A673 (cell line): ENCODE data around the gene AHDC1. TPM values are rescaled to one million over a fixed set of nuclear protein-coding genes. Genes with fewer than 3 reads are reported as not detected.

Experiments used
- BruUV-seq: library from RNA; stranded (reverse); fragments of 400-500 nt; replicated peaks from 2 replicates; lab custom pipeline; 2021; lab: Mats Ljungman, UMichigan
- CTCF ChIA-PET: fragments of 300-600 bp; sonication (Branson Sonifier 250); formaldehyde crosslinking; loops from one replicate; lab custom pipeline; 2022; ENCODE audit warnings: antibody characterized with exemption; lab: Charles Lee
- POLR2A ChIA-PET: fragments of 300-600 bp; sonication (Branson Sonifier 250); formaldehyde crosslinking; loops from one replicate; lab custom pipeline; 2022; ENCODE audit warnings: antibody characterized with exemption; ENCODE audit not compliant: low non-redundant PET; lab: Charles Lee
- DNase-seq: peaks from one replicate; pipeline ENCODE4 v3.0.0-alpha.2; 2015; ENCODE audit warnings: low spot score
- H3K27ac ChIP-seq: fragments of 200-600 bp; sonication (generic); 2 replicates; pipeline ENCODE4 v1.5.1; 2016; ENCODE audit warnings: mixed run types, low read depth, mild to moderate bottlenecking, mixed read lengths, antibody characterized with exemption, low read length; ENCODE audit not compliant: poor library complexity, severe bottlenecking
- H3K27me3 ChIP-seq: fragments of 200-600 bp; sonication (generic); replicated peaks from 2 replicates; pipeline ENCODE4 v1.6.1; 2017; ENCODE audit warnings: mixed run types, low read depth, mild to moderate bottlenecking, mixed read lengths, antibody characterized with exemption, low read length; ENCODE audit not compliant: insufficient read depth, poor library complexity
- H3K36me3 ChIP-seq: fragments of 200-600 bp; sonication (generic); 2 replicates; pipeline ENCODE4 v1.6.1; 2016; ENCODE audit warnings: mixed run types, mild to moderate bottlenecking, mixed read lengths, antibody characterized with exemption, low read length; ENCODE audit not compliant: insufficient read depth, poor library complexity, severe bottlenecking
- H3K4me1 ChIP-seq: fragments of 200-600 bp; sonication (generic); 2 replicates; pipeline ENCODE4 v1.6.1; 2017; ENCODE audit warnings: mixed run types, mild to moderate bottlenecking, mixed read lengths, antibody characterized with exemption, low read length; ENCODE audit not compliant: insufficient read depth, poor library complexity, severe bottlenecking
- H3K4me3 ChIP-seq: fragments of 200-600 bp; sonication (generic); 2 replicates; pipeline ENCODE4 v1.5.1; 2016; ENCODE audit warnings: low read depth, mixed run types, mild to moderate bottlenecking, mixed read lengths, low read length; ENCODE audit not compliant: poor library complexity, severe bottlenecking
- H3K9me3 ChIP-seq: fragments of 200-600 bp; sonication (generic); 2 replicates; pipeline ENCODE4 v1.6.1; 2016; ENCODE audit warnings: mixed run types, low read depth, mild to moderate bottlenecking, mixed read lengths, antibody characterized with exemption, low read length; ENCODE audit not compliant: poor library complexity, severe bottlenecking
- EZH2 ChIP-seq: fragments of 200-600 bp; sonication (generic); IDR thresholded peaks from 2 replicates; pipeline ENCODE4 v1.6.1; 2017; ENCODE audit warnings: borderline replicate concordance, low read depth, mild to moderate bottlenecking, mixed read lengths, antibody characterized with exemption, low read length; ENCODE audit not compliant: poor library complexity, severe bottlenecking
- intact Hi-C: fragments of 100-400 bp; cut with micrococcal nuclease; formaldehyde crosslinking; loops from one replicate; pipeline ENCODE4 v1.10.0; 2022; ENCODE audit not compliant: unreplicated experiment
- total RNA-seq: library from RNA; stranded (reverse); gene quantifications from 2 replicates; pipeline ENCODE4 v1.2.3, GENCODE V29; 2021
- TF ChIP-seq, protein P1 (sequence below): fragments of 300-800, 200-600 bp; sonication (generic); conservative IDR thresholded peaks from 2 replicates; pipeline ENCODE4 v1.5.1; 2017; ENCODE audit warnings: low read depth, mild to moderate bottlenecking, antibody characterized with exemption, low read length, moderate library complexity, mixed read lengths

AHDC1 gene
- total RNA-seq, 1 experiment from 2014 or later = 33.2 TPM

DNA sequence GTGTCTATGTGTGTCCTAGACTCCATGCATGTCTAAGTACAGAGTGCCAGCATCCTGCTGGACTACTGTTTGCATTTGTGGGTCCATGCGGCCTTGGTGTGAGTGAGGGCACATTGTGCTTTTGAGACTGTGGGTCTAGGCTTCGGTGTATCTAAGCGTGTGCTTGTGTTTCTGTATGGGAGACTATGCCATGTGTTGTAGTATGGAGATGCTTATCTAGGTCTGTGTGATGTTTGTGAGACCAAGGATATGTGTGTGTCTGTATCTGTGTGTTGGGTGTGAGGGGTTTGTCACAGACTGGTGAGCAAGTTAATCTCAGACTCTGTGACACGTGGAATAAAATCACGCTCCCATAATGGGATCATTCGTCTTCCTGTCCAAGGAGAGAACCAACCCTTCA, 14.5 kb downstream of the AHDC1 start:
- H3K4me1 ChIP-seq = peaks cover 57% of the 10 kb centered on the region
- ChIA-PET CTCF (no interaction called here), POLR2A (no interaction called here)
- no peaks in the 10 kb centered on the region for H3K27me3 ChIP-seq
- DNase-seq = no peak
- H3K27ac ChIP-seq = peak overlapping the region; percentile 59
- no peaks in the 10 kb centered on the region for H3K9me3 ChIP-seq
- TF ChIP-seq, protein P1, sequence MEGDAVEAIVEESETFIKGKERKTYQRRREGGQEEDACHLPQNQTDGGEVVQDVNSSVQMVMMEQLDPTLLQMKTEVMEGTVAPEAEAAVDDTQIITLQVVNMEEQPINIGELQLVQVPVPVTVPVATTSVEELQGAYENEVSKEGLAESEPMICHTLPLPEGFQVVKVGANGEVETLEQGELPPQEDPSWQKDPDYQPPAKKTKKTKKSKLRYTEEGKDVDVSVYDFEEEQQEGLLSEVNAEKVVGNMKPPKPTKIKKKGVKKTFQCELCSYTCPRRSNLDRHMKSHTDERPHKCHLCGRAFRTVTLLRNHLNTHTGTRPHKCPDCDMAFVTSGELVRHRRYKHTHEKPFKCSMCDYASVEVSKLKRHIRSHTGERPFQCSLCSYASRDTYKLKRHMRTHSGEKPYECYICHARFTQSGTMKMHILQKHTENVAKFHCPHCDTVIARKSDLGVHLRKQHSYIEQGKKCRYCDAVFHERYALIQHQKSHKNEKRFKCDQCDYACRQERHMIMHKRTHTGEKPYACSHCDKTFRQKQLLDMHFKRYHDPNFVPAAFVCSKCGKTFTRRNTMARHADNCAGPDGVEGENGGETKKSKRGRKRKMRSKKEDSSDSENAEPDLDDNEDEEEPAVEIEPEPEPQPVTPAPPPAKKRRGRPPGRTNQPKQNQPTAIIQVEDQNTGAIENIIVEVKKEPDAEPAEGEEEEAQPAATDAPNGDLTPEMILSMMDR = no peak
- no peak for TF ChIP-seq EZH2
- BruUV-seq = no TSS peak
- intact Hi-C loops = no loop called here
- no peak overlapping the region for H3K4me3 ChIP-seq
- no peaks in the 10 kb centered on the region for H3K36me3 ChIP-seq

DNA sequence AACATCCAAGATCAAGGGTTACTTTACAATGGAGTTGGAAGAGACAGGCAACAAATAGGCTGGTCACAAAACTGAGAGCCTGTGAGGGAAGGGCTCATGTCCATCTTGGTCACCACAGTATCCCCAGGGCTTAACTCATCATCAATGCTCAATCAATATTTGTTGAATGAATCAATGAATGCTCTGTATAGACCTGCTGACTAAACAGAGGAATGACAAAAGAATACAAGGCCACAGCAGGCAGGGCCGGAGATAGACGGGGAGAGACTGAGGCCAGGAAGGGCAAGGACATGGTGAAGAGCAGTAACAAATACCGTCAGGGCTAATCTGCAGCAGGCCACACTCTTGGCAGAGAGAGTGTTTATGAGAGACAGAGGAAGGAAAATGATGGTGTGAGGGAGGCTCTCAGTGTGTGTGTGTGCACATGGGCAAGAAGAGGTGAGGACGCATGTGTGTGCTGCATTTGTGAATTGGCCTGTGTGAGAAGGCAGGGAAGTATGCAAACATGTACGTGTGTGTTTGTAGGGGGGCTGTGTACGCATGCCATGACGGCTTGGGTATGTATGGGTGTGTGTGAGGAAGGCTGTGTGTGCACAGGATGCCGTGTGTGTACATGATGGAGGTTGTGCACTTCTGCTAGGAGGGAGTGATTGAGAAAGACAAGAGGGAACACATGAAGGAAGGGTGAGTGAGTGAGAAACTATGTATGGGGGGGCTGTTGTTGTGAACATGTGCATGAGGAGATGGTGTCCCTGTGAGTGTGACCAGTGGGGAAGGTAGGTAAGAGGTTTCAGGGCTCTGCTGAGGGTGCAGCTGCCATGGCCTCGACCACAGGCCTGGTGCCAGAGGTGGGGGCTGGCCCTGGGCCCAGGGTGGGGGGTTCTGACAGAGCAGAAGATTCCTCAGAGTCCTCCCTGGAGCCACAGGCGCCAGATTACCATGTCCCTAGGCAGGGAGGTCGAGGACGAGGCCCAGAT, 15.4 kb downstream of the AHDC1 start:
- H3K4me3 ChIP-seq = no peak overlapping the region
- no TSS peak for BruUV-seq
- H3K27ac ChIP-seq = peak overlapping the region; percentile 59
- intact Hi-C loops = no loop called here
- DNase-seq = no peak
- H3K4me1 ChIP-seq = peaks cover 51% of the 10 kb centered on the region
- no peaks in the 10 kb centered on the region for H3K27me3 ChIP-seq
- no peaks in the 10 kb centered on the region for H3K9me3 ChIP-seq
- no peak for TF ChIP-seq EZH2
- TF ChIP-seq, protein P1 = no peak
- no peaks in the 10 kb centered on the region for H3K36me3 ChIP-seq
- CTCF ChIA-PET = no interaction called here
- POLR2A ChIA-PET = no interaction called here

DNA sequence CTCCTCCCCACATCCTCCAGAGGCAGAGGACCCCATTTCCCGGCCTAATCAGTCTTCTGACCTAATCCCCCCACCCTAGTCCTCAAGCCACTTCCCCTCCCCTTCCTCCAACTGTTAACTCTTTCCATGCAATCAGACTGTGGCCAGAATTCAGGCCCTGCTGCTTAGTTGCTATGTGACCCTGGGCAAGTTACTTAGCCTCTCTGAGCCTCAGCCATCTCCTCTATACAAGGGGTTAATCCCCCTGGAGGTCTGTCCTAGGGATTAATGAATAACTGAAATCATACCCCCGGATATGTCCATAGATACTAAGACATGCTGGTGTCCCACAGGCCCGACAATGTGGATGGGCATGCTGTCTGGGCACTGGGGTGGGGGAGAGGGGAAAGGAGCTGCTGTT, 18.3 kb downstream of the AHDC1 start:
- H3K4me3 ChIP-seq = no peak overlapping the region
- H3K36me3 ChIP-seq = no peaks in the 10 kb centered on the region
- no peaks in the 10 kb centered on the region for H3K9me3 ChIP-seq
- BruUV-seq = no TSS peak
- no peak for TF ChIP-seq EZH2
- TF ChIP-seq, protein P1 = no peak
- DNase-seq = no peak
- H3K4me1 ChIP-seq = peaks cover 24% of the 10 kb centered on the region
- H3K27me3 ChIP-seq = no peaks in the 10 kb centered on the region
- H3K27ac ChIP-seq = no peak overlapping the region
- ChIA-PET CTCF (interaction anchor here (0.5 kb wide), 1 partner anchor 28 kb away, joined by 12 read pairs; no protein-coding TSS in a partner anchor), POLR2A (no interaction called here)
- intact Hi-C loops = no loop called here
